Measurements from ENCODE around the gene CYTH1. TPM values are rescaled to one million over a fixed set of nuclear protein-coding genes. Genes with fewer than 3 reads are reported as not detected.

Gene CYTH1
- total RNA-seq, 4 donors from 2014 or later: 88.3 to 262 (median 109) TPM

DNA sequence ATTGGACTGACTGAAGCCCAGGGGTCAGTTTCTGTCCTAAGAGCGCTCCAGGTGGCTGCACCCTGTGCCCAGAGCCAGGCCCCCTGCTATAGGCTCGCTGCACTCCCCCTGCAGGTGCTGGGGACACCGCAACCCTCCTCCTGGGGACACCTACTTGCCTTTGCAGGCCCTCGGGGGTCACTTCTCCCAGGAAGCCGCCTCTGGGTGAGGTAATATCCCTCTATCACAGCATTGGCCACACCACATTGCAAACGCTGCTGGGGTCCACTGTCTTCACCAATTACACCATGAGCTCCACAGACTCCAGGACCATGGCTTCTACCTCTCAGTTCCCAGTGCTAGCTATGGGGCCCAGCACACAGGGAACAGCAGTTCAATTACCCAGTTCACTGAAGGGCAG is 43.6 kb upstream of the CYTH1 start:
- no peaks in the 10 kb centered on the region for H3K9me3 ChIP-seq
- no peak overlapping the region for H3K27ac ChIP-seq
- peaks cover 0 to 97% (median 0%) of the 10 kb centered on the region in 3 donors for H3K36me3 ChIP-seq
- no peak for DNase-seq
- TF ChIP-seq POLR2A (IDR thresholded peaks at IDR 0.05): no peak
- TF ChIP-seq, protein P1, sequence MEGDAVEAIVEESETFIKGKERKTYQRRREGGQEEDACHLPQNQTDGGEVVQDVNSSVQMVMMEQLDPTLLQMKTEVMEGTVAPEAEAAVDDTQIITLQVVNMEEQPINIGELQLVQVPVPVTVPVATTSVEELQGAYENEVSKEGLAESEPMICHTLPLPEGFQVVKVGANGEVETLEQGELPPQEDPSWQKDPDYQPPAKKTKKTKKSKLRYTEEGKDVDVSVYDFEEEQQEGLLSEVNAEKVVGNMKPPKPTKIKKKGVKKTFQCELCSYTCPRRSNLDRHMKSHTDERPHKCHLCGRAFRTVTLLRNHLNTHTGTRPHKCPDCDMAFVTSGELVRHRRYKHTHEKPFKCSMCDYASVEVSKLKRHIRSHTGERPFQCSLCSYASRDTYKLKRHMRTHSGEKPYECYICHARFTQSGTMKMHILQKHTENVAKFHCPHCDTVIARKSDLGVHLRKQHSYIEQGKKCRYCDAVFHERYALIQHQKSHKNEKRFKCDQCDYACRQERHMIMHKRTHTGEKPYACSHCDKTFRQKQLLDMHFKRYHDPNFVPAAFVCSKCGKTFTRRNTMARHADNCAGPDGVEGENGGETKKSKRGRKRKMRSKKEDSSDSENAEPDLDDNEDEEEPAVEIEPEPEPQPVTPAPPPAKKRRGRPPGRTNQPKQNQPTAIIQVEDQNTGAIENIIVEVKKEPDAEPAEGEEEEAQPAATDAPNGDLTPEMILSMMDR (IDR thresholded peaks at IDR 0.05): no peak
- H3K4me3 ChIP-seq: no peak overlapping the region
- no peaks in the 10 kb centered on the region for H3K4me1 ChIP-seq
- H3K27me3 ChIP-seq: no peaks in the 10 kb centered on the region

GRCh38 chr17:78824240-78824639 is 42.2 kb upstream of the CYTH1 start:
- Histone ChIP-seq H3K27me3 (no peaks in the 10 kb centered on the region), H3K4me1 (peaks cover 0 to 6% (median 0%) of the 10 kb centered on the region in 4 donors), H3K36me3 (peaks cover 0 to 97% (median 0%) of the 10 kb centered on the region in 3 donors), H3K27ac (no peak overlapping the region), H3K9me3 (no peaks in the 10 kb centered on the region), H3K4me3 (no peak overlapping the region)
- no peak for TF ChIP-seq POLR2A (IDR thresholded peaks at IDR 0.05)
- TF ChIP-seq, protein P1 (IDR thresholded peaks at IDR 0.05): no peak
- no peak for DNase-seq

DNA sequence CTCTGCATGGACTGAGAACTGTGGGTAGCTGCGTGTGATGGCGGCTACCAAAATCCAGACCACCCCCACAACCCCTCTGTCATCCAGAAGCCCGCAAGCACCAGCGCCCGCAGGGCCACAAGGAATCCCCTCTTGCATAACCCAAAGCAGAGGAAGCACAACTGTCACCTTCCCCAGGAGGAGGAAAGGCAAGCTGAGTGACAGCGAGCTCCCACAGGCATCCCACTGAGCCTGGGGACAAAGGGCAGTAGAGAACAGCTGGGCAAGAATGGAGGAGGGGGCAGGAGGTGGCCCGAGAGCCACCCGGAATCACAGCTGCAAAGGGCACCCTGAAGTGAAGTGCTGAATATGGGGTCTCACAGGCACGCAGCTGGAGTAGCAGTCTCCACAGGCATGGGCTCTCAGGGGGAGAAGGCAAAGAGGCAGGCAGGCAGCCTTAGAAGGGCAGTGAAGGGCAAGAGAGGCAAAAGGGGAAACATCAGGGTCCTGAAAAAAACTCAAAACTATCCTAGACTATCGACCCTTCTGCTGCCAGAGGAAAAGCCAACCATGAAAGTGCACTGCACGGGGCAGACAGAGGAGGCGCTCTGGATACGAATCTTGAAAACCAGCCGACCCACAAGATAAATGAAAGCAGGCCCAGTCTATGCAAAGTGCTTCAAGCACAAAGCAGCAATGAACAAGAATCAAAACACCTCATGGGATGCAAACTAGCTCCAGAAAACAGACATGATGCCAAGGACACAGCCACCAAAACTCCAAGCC is 41.4 kb upstream of the CYTH1 start:
- TF ChIP-seq, protein P1 (IDR thresholded peaks at IDR 0.05): no peak
- TF ChIP-seq POLR2A (IDR thresholded peaks at IDR 0.05): no peak
- Histone ChIP-seq H3K36me3 (peaks cover 0 to 94% (median 0%) of the 10 kb centered on the region in 3 donors), H3K4me1 (peaks cover 0 to 7% (median 0%) of the 10 kb centered on the region in 4 donors), H3K27ac (no peak overlapping the region), H3K27me3 (no peaks in the 10 kb centered on the region), H3K4me3 (no peak overlapping the region), H3K9me3 (no peaks in the 10 kb centered on the region)
- DNase-seq: no peak

GRCh38 chr17:78822552-78822951 is 40.5 kb upstream of the CYTH1 start:
- peaks cover 0 to 13% (median 0%) of the 10 kb centered on the region in 4 donors for H3K4me1 ChIP-seq
- H3K9me3 ChIP-seq: no peaks in the 10 kb centered on the region
- no peak for DNase-seq
- H3K36me3 ChIP-seq: peaks cover 0 to 94% (median 0%) of the 10 kb centered on the region in 3 donors
- no peak overlapping the region for H3K4me3 ChIP-seq
- TF ChIP-seq, protein P1 (IDR thresholded peaks at IDR 0.05): no peak
- TF ChIP-seq POLR2A (IDR thresholded peaks at IDR 0.05): no peak
- no peaks in the 10 kb centered on the region for H3K27me3 ChIP-seq
- no peak overlapping the region for H3K27ac ChIP-seq

- Histone ChIP-seq H3K9me3 (no peaks in the 10 kb centered on the region), H3K27ac (no peak overlapping the region), H3K4me3 (no peak overlapping the region), H3K36me3 (peaks cover 0 to 94% (median 0%) of the 10 kb centered on the region in 3 donors), H3K27me3 (no peaks in the 10 kb centered on the region), H3K4me1 (peaks cover 0 to 13% (median 0%) of the 10 kb centered on the region in 4 donors)
- TF ChIP-seq, protein P1 (IDR thresholded peaks at IDR 0.05): no peak
- no peak for TF ChIP-seq POLR2A (IDR thresholded peaks at IDR 0.05)
- DNase-seq: no peak
Measured at GRCh38 chr17:78821961-78822360, 39.9 kb upstream of the CYTH1 start.

Data from Peyer's patch (tissue), 4 donors.